NT2/D1 (cell line): ENCODE results near the gene DR1.

Experiments used
- DNase-seq: peaks from one replicate; pipeline ENCODE4 v3.0.0-alpha.2; 2011; ENCODE audit warnings: low read depth, low spot score
- H3K27me3 ChIP-seq: 2 replicates; pipeline ENCODE4 v1.6.0; 2011; ENCODE audit warnings: mild to moderate bottlenecking; ENCODE audit not compliant: insufficient read length, insufficient read depth
- H3K36me3 ChIP-seq: 2 replicates; pipeline ENCODE4 v1.6.1; 2011; ENCODE audit warnings: mild to moderate bottlenecking, low read length, mixed read lengths; ENCODE audit not compliant: insufficient read depth, insufficient read length
- H3K4me1 ChIP-seq: 2 replicates; pipeline ENCODE4 v1.5.1; 2011; ENCODE audit not compliant: insufficient read depth, insufficient read length
- H3K4me3 ChIP-seq: 2 replicates; pipeline ENCODE4 v1.5.1; 2011; ENCODE audit warnings: low read depth; ENCODE audit not compliant: insufficient read length
- H3K9ac ChIP-seq: 2 replicates; pipeline ENCODE4 v1.6.0; 2011; ENCODE audit warnings: low read depth; ENCODE audit not compliant: insufficient read length
- H3K9me3 ChIP-seq: 2 replicates; pipeline ENCODE4 v1.5.1; 2011; ENCODE audit warnings: mild to moderate bottlenecking, low read length; ENCODE audit not compliant: insufficient read depth
- SUZ12 ChIP-seq: IDR thresholded peaks from 2 replicates; pipeline ENCODE4 v1.6.1; 2011; ENCODE audit not compliant: insufficient read length, insufficient read depth; ENCODE audit errors: extremely low read depth
- YY1 ChIP-seq: IDR thresholded peaks from 2 replicates; pipeline ENCODE4 v1.6.1; 2011; ENCODE audit not compliant: insufficient read length, insufficient read depth
- ZNF274 ChIP-seq: IDR thresholded peaks from 2 replicates; pipeline ENCODE4 v1.6.1; 2011; ENCODE audit warnings: mild to moderate bottlenecking, low read depth, low read length

Gene DR1

GRCh38 chr1:93317207-93317606, 28.5 kb upstream of the DR1 start:
- Histone ChIP-seq H3K9ac (no peak overlapping the region), H3K4me3 (no peak overlapping the region), H3K36me3 (no peaks in the 10 kb centered on the region), H3K9me3 (peaks cover 13% of the 10 kb centered on the region), H3K27me3 (no peaks in the 10 kb centered on the region), H3K4me1 (no peaks in the 10 kb centered on the region)
- DNase-seq = no peak
- TF ChIP-seq ZNF274 = no peak
- no peak for TF ChIP-seq SUZ12
- TF ChIP-seq YY1 = no peak

GRCh38 chr1:93317943-93318342, 27.8 kb upstream of the DR1 start:
- TF ChIP-seq SUZ12 = no peak
- no peak for TF ChIP-seq ZNF274
- no peak for TF ChIP-seq YY1
- peaks cover 13% of the 10 kb centered on the region for H3K9me3 ChIP-seq
- no peaks in the 10 kb centered on the region for H3K36me3 ChIP-seq
- H3K4me1 ChIP-seq = no peaks in the 10 kb centered on the region
- H3K9ac ChIP-seq = no peak overlapping the region
- no peak overlapping the region for H3K4me3 ChIP-seq
- H3K27me3 ChIP-seq = no peaks in the 10 kb centered on the region
- DNase-seq = no peak

- Histone ChIP-seq H3K36me3 (no peaks in the 10 kb centered on the region), H3K4me3 (no peak overlapping the region), H3K9ac (no peak overlapping the region), H3K9me3 (peaks cover 13% of the 10 kb centered on the region), H3K4me1 (no peaks in the 10 kb centered on the region), H3K27me3 (no peaks in the 10 kb centered on the region)
- DNase-seq = no peak
- TF ChIP-seq ZNF274 = no peak
- no peak for TF ChIP-seq YY1
- TF ChIP-seq SUZ12 = no peak
Observed at GRCh38 chr1:93321720-93322119, 24.0 kb upstream of the DR1 start.

GRCh38 chr1:93322349-93322748, 23.4 kb upstream of the DR1 start:
- no peaks in the 10 kb centered on the region for H3K4me1 ChIP-seq
- DNase-seq = no peak
- TF ChIP-seq ZNF274 (no peak), YY1 (no peak), SUZ12 (no peak)
- H3K27me3 ChIP-seq = no peaks in the 10 kb centered on the region
- peaks cover 13% of the 10 kb centered on the region for H3K9me3 ChIP-seq
- no peak overlapping the region for H3K9ac ChIP-seq
- no peak overlapping the region for H3K4me3 ChIP-seq
- H3K36me3 ChIP-seq = no peaks in the 10 kb centered on the region

GRCh38 chr1:93323185-93323820, 22.4 kb upstream of the DR1 start:
- DNase-seq = no peak
- TF ChIP-seq SUZ12 = no peak
- TF ChIP-seq ZNF274 = no peak
- no peak for TF ChIP-seq YY1

GRCh38 chr1:93324486-93325464, 20.9 kb upstream of the DR1 start:
- H3K27me3 ChIP-seq = no peaks in the 10 kb centered on the region
- no peak overlapping the region for H3K4me3 ChIP-seq
- no peaks in the 10 kb centered on the region for H3K4me1 ChIP-seq
- no peak overlapping the region for H3K9ac ChIP-seq
- no peak for DNase-seq
- no peaks in the 10 kb centered on the region for H3K36me3 ChIP-seq
- peaks cover 12% of the 10 kb centered on the region for H3K9me3 ChIP-seq
- TF ChIP-seq YY1 (no peak), ZNF274 (no peak), SUZ12 (no peak)

More at GRCh38 chr1:93323185-93323820, 22.4 kb upstream of the DR1 start:
- Histone ChIP-seq H3K27me3 (no peaks in the 10 kb centered on the region), H3K9me3 (peaks cover 13% of the 10 kb centered on the region), H3K9ac (no peak overlapping the region), H3K4me1 (no peaks in the 10 kb centered on the region), H3K4me3 (no peak overlapping the region), H3K36me3 (no peaks in the 10 kb centered on the region)
